AG04450 (cell line): ENCODE results near the gene CFAP20DC. TPM values are rescaled to one million over a fixed set of nuclear protein-coding genes. Genes with fewer than 3 reads are reported as not detected.
"Not testable (repeated sequence)": the region's sequence is repeated elsewhere in the genome, so short reads cannot be mapped to it uniquely, and the experiment has no call there.

Experiments
- CTCF ChIA-PET: fragments of 300-600, 350-600 bp; formaldehyde crosslinking; extraction: SDS; loops from one replicate; lab custom pipeline; 2022; ENCODE audit warnings: antibody characterized with exemption, inconsistent platforms; lab: Charles Lee
- POLR2A ChIA-PET: fragments of 350-600 bp; formaldehyde crosslinking; extraction: SDS; loops from one replicate; lab custom pipeline; 2021; ENCODE audit warnings: antibody characterized with exemption, inconsistent platforms; lab: Yijun Ruan, JAX
- DNase-seq: peaks from one replicate; pipeline ENCODE4 v3.0.0-alpha.2; 2011; ENCODE audit warnings: low read depth, low spot score
- H3K27ac ChIP-seq: one replicate; pipeline ENCODE4 v1.5.1; 2012; ENCODE audit warnings: low read depth, low read length, control low read depth
- H3K27me3 ChIP-seq: one replicate; pipeline ENCODE4 v1.6.0; 2012; ENCODE audit warnings: low read length; ENCODE audit not compliant: control insufficient read depth, insufficient read depth
- H3K4me3 ChIP-seq: 2 replicates; pipeline ENCODE4 v1.5.1; 2011; ENCODE audit warnings: mild to moderate bottlenecking, low read depth, low read length, control low read depth
- H3K9me3 ChIP-seq: 2 replicates; pipeline ENCODE4 v1.5.1; 2012; ENCODE audit warnings: low read length; ENCODE audit not compliant: control insufficient read depth, insufficient read depth
- polyA plus RNA-seq: library from polyadenylated mRNA; depleted of rRNA; stranded (reverse); fragments of >200 nt; gene quantifications from 2 replicates; pipeline ENCODE4 v1.2.3, GENCODE V29; 2011
- TF ChIP-seq, protein P1 (sequence below): IDR thresholded peaks from 2 replicates; pipeline ENCODE4 v1.5.1; 2011; ENCODE audit warnings: low read depth, low read length, control low read depth, inconsistent platforms

Gene CFAP20DC
- polyA plus RNA-seq, 1 experiment, result 3.5 TPM

DNA sequence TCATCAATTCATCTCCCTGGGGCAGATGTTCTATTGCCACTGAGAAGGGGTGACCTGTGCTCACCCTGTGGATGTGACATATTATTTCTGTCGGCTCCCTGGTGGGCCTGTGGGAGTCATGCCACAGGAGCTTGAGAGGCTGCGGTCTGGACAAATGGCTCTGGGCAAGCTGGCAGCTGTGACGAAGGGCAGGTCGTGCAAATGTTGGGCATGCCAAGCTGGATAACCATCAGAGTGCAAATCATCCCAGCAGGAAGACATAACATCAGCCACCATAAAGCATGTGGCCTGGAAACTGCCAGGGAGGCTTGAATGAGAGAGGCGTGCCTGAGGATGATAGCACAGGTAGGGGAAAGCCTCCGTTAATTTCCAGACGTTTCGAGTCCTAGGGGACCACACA, 338.0 kb downstream of the CFAP20DC start:
- no peak for DNase-seq
- ChIA-PET POLR2A (no interaction called here), CTCF (no interaction called here)
- Histone ChIP-seq H3K9me3 (no peaks in the 10 kb centered on the region), H3K27me3 (no peaks in the 10 kb centered on the region), H3K27ac (no peak overlapping the region), H3K4me3 (no peak overlapping the region)
- TF ChIP-seq, protein P1, sequence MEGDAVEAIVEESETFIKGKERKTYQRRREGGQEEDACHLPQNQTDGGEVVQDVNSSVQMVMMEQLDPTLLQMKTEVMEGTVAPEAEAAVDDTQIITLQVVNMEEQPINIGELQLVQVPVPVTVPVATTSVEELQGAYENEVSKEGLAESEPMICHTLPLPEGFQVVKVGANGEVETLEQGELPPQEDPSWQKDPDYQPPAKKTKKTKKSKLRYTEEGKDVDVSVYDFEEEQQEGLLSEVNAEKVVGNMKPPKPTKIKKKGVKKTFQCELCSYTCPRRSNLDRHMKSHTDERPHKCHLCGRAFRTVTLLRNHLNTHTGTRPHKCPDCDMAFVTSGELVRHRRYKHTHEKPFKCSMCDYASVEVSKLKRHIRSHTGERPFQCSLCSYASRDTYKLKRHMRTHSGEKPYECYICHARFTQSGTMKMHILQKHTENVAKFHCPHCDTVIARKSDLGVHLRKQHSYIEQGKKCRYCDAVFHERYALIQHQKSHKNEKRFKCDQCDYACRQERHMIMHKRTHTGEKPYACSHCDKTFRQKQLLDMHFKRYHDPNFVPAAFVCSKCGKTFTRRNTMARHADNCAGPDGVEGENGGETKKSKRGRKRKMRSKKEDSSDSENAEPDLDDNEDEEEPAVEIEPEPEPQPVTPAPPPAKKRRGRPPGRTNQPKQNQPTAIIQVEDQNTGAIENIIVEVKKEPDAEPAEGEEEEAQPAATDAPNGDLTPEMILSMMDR, result no peak

DNA sequence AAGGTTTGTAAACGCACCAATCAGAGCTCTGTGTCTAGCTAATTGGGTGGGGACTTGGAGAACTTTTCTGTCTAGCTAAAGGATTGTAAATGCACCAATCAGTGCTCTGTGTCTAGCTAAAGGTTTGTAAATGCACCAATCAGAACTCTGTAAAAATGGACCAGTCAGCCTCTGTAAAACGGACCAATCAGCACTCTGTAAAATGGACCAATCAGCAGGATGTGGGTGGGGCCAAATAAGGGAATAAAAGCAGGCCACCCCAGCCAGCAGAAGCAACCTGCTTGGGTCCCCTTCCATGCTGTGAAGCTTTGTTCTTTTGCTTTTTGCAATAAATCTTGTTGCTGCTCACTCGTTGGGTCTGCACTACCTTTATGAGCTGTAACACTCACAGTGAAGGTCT, 340.8 kb downstream of the CFAP20DC start:
- H3K9me3 ChIP-seq, DNase-seq, POLR2A ChIA-PET, CTCF ChIA-PET, H3K4me3 ChIP-seq, H3K27ac ChIP-seq, H3K27me3 ChIP-seq: not testable (repeated sequence)

DNA sequence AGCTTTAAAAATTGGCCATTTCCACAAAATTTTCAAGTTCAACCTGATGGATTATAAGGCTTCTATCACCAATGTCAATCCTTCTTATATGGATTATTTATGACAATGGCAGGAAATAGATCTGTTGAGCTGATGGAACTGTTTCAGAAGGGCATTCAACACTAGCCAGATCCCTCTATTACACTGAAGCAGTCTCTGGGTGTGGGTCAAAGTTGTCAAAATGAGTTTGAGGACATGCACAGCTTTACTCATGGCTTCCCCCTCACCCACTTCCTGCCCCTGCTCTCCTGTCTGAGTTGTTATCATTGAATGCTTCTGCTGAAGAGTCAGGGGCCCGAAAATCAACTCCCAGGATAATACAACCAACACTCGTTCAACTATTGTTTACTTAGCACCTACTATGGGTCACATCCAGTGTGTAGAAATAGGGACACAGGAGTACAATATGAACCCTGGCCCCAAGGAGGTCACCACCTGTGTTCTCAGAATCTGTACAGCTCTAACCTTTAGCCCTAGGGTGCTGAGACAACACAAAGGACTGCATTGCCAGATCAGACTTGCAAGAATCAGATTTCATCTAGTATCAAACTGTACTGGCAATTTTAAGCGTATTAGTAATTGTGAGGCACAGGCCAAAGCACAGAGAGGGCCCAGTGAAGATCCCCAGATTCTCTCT, 341.6 kb downstream of the CFAP20DC start:
- H3K27ac ChIP-seq, result no peak overlapping the region
- ChIA-PET POLR2A (no interaction called here), CTCF (interaction anchor here (0.6 kb wide), 1 partner anchor 140 kb away, joined by 3 read pairs; no protein-coding TSS in a partner anchor)
- H3K27me3 ChIP-seq, result no peaks in the 10 kb centered on the region
- H3K9me3 ChIP-seq, result no peaks in the 10 kb centered on the region
- no peak for DNase-seq
- no peak overlapping the region for H3K4me3 ChIP-seq
- TF ChIP-seq, protein P1, result no peak

DNA sequence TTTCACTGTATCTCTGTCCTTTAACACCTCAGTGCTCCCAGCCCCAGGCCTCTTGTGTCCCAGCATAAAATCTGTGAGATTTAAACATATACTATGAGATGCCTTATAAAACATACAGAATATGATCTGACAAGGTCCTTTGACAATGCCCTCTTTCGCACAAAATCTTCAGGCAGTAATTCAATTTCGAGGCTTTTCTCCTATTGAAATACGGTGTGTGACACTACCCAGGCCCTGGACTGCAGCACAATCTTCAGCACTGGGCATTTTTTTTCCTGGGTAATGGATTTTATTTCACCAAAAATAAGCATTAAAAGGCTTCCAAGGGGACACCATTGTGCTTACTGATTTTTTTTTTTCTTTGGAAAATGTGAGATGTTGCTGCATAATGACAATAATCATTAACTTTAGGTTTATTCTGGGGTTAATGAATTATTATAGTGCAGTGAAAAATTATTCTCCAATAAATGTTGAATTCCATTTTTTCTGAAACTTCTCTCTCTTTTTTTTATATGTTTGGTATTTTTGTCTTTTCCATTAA, 342.4 kb downstream of the CFAP20DC start:
- ChIA-PET CTCF (no interaction called here), POLR2A (no interaction called here)
- TF ChIP-seq, protein P1, result no peak
- no peaks in the 10 kb centered on the region for H3K27me3 ChIP-seq
- no peak for DNase-seq
- no peak overlapping the region for H3K4me3 ChIP-seq
- no peak overlapping the region for H3K27ac ChIP-seq
- H3K9me3 ChIP-seq, result no peaks in the 10 kb centered on the region

DNA sequence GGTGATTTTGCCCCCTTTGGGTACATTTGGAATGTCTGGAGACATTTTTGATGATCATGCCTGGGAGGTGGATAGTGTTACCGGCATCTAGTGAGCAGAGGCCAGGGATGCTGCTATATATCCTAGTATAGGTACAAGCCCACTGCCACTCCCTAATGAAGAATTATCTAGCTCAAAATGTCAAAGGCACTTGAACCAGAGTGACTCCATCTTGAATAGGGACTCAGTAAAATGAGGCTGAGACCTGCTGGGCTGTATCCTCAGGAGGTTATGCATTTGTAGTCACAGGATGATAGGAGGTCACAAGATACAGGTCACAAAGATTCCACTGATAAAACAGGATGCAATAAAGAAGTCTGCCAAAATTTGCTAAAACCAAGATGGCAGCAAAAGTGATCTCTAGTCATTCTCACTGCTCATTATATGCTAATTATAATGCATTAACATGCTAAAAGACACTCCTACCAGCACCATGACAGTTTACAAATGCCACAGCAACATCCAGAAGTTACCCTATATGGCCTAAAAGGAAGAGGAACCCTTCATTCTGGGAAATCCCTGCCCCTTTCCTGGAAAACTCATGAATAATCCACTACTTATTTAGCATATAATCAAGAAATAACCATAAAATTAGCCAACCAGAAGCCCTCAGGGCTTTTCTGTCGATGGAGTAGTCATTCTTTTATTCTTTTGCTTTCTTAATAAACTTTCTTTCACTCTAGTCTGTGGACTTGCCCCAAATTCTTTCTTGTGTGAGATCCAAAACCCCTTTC, 343.2 kb downstream of the CFAP20DC start:
- Histone ChIP-seq H3K4me3 (no peak overlapping the region), H3K9me3 (no peaks in the 10 kb centered on the region), H3K27ac (no peak overlapping the region), H3K27me3 (no peaks in the 10 kb centered on the region)
- ChIA-PET CTCF (no interaction called here), POLR2A (no interaction called here)
- no peak for DNase-seq
- TF ChIP-seq, protein P1, result no peak
